Measurements from ENCODE around the gene AKT1.
A peak's percentile ranks its signal among the peaks of the same experiment; 100 is the strongest.

Gene AKT1

DNA sequence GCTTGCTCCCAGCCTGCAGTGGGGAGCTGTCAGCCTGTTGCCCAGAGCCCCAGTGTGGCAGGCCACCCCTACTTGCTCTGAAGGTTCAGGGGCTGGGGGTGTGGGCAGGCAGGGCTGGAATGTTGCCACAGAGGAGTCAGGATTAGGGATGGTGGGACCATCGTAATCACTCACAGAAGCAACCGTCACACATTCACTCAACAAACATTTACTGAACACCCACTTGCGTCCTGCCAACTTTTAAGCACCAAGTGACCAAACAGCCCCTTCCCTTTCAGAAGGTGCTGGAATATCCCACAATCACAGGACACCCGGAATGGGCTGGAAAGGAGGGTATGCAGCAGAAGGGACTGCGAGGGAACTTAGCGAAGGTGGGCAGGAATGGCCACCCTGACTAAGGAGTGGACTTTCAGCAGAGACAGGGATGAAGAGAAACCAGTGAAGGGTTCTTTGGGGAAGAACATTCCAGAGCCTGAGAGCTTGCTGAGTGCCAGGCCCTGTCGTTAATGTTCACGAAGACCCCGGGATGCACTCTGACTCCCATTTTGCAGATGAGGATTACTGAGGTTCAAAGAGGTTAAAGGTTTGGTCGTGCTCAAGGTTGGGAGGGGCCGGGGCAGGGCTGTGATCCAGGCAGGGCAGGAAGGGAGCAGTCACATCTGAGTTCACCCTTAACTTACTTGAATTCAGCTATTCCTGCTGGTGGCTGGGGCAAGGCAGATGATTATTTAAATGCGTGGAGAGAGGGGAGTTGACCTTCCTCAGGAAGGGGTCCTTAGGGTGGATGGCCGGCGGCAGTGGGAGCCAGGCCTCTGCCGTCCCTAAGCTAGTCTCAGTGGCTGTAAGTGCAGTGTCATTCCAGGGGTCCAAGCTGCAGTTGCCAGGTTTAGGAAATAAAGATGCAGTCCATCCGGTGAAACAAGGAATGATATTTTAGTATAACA, 3.0 kb upstream of the AKT1 start:
- no peak for DNase-seq

DNA sequence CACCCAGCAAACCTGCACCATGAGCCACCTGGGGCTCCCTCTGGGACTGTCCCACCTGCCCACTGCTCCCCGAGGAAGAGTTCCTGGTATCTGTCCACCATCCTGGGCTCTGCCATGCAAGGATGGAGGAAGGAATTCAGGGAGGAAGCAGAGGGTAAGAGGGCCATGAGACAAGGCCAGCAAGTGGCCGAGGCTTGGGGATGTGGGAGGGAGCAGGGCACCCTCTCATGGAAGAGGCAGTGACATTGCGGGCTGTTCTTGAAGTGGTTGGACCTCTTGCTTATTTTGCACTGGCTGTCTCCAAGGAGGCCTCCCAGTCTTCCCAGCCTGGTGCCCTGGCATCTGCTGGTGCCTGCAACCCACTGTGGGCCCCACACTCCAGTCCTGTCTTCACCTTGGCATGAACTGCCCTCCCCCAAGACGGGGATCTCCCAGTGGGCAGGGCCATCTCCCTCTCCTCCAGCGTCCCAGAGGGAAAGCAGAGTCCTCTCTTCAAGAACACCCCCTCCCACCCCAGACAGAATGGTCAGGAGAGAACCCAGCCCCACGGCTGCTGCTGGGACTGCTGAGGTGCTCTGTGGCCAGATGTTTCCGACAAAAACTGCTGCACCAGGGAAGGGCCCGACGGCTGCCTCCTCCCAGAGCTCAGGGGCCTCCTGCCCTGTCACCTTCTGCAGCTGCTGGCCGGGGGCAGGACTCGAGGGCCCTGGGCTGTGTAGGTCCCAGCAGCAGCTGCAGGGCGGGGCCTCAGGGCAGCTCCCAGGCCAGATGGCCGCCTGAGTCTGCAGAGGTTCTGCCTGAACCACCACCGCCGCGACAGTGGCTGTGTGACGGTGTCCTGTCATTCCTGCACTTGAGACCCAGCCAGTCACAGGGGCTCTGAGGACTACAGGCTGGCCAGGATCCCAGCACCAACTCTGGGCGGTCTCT, 1.8 kb upstream of the AKT1 start:
- DNase-seq: peak; percentile 83

DNA sequence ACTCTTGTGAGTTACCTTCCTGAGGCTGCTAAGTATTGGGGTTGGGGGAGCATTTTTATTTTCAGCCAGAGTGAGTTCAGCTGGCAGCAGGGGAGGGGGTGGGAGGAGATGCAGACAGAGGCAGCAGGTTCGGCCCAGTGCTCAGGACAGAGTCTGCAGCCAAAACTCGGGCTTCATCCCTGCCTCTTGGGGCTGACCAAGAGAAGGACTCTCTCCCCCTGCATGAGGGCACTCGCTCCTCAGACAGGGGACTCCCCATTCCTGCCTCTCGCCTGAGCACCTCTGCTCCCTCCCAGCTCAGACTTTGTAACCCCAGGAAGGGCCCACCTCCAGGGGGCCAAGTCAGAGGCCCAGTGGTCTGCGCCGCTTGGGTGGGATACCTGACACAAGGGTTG, 1.1 kb upstream of the AKT1 start:
- no peak for DNase-seq

DNA sequence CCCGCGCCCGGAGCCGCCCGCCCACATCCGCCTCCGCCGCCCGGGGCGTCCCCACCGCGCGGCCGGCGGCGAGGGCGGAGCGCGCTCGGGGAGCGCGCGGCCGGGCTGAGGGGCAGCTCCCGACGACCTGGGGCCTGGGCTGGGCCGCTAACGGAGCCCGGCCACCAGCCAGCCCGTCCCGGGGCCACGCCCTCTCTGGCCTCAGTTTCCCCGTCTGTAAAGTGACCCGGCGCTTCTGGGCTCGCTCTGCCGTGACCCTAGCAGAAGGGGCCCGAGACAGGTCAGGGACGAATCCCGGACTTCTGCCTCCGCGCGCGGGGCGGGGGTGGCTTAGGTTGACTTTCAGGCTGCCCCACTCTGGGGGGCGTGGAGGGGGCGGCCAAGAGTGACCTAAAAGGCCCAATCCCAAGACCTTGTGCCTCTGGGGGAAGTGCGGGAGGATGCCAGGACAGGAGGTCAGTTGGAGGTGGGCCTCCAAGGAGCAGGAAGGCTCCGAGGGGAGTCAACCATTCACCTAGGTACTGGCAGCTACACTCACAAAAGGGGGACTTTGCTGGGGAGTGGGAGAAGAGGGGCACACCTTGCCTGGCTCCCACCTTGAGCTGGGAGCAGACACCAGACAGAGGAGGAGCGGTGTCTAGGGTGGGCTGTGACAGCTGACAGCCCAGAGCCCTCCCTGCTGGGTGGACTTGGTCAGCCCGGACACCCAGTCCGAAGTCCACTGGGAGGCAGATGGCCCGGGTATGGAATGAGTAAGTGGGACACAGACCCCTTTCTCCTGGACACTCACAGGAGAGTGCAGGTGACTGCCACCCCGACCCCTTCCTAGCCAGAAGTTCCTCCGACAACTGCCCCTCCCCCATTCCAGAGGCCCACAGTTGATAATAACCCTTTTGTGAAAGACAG, 486 bp upstream of the AKT1 start:
- peak; percentile 99 for DNase-seq

DNA sequence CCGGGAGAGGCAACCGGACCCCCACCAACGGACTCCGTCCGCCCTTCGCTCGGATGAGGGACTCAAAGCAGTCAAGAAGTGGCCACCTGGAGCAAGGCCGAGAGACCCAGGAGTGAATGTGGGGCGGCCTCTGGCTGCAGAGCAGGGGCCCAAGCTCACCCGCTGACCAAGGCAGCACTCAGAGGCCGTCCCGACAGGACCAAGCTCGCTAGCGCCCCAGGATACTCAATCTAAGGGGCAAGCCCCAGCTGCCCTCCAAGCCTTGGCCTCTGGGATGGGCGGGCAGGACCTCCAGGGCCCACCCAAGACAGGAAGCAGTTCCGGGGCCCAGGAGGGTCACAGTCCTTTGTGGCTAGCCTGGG, 936 bp downstream of the AKT1 start:
- DNase-seq: peak; percentile 81

DNA sequence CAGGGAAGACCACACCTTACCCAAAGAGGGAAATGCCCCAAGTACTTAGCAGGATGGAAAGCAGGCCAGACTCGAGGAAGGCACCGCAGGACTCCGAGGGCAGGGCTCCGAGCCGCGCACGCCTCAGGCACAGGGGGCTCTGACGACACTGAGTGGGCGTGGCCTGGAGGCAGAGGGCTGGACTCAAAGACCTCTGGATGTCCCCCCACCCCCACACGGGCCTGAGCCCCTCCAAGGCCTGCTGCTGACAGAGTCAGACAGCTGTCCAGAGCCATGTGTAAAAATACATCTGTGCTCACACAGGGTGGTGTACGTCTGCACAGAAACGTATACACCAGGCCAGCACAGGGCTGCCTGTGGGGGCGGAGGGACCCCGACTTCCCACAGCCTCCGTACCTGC, 1.4 kb downstream of the AKT1 start:
- peak; percentile 93 for DNase-seq

DNA sequence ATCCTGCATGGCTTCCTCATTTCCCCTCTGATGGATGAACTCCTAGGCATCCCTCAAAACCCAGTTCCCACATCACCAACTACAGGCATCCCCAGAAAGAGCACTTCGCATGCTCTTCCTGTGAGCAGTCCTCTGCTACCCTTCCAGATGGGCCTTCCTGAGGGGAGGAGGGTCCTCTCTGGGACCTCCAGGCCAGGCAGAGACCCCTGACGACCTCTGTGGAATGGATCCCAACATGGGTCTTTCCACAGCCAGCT, 1.9 kb downstream of the AKT1 start:
- no peak for DNase-seq

DNA sequence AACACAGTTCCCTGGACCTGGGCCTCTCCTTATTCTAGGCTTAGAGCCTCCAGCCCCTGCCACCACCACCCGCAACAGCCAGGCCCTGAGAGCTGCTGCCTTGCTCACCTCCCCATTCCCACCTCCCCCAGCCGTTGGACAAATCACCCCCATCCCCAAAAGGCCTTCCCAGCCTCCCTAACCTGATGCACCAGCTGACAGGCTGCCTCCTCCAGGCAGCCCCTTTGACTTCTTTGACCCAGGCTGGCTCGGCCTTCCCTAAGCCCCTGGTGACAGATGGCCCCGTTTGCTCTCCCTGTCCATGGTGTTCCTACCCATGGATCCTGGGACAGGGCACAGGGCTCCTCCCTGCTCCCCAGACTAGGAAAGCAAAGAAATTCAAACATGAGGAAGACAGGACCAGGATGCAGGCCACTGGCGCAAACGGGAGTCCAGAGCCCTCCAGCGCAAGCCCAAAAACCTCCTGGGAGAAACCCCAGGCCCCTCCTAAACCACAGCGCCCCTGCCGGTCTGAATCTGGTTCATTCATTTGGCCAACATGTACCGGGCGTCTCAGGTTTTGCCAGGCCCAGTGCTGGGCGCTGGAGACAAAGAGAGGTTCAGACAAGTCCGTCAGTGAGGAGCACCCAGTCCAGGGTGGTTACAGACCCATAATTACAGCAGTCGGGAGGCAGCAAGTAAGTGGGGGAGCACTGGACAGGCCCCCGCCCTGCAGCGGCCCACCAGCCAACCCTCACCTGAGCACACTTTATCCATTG, 2.4 kb downstream of the AKT1 start:
- peak; percentile 89 for DNase-seq

DNA sequence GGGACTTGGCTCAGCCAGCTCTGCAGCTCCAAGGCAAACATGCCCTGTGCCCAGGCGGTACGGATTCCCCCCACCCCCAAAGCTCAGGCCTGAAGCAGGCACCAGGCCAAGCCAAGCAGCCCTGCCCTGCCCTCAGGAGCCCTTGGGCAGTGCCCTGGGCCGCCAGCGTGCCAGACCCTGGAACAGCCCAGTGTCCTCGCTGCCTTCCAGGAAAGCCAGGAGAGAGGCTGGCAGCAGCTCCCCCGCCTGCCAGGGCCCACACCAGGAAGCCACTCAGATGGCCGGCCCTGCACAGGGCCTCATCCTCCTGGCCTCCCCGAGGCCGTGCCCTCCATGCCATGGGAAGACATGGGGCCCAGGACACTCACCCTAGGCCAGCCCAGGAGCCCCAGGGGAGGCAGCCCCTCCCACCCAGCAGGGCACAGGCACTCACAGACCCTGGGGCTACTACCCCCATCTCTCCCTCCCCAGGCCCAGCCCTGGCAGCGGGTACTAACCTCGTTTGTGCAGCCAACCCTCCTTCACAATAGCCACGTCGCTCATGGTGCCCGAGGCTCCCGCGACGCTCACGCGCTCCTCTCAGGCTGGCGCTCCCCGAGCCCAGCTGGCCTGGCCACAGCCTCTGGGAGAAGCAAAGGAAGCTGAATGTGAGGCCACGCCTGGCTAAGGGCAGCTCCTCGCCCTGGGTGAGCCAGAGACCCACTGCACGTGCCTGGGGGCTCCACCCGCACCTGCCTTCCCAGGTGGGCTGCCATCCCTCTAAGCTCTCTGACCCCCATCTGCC, 3.3 kb downstream of the AKT1 start:
- no peak for DNase-seq

DNA sequence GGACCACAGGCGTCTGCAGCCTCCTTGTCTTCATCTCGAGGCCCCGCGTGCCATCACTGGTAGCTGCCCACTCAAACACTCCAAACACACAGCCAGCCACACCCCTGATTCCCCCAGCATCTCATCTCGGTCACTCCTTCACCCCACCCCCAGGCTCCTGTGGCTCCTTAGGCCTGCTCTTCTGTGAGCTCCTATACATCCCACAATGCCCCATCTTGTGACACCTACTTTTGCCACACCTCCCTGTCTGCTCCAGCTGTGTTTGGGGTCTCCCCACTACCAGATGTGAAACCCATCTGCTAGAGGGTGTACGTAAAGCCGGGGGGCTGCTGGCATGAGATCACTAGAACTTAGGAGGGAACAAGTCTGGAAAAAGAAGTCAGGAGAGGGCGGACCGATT, 4.1 kb downstream of the AKT1 start:
- no peak for DNase-seq

DNA sequence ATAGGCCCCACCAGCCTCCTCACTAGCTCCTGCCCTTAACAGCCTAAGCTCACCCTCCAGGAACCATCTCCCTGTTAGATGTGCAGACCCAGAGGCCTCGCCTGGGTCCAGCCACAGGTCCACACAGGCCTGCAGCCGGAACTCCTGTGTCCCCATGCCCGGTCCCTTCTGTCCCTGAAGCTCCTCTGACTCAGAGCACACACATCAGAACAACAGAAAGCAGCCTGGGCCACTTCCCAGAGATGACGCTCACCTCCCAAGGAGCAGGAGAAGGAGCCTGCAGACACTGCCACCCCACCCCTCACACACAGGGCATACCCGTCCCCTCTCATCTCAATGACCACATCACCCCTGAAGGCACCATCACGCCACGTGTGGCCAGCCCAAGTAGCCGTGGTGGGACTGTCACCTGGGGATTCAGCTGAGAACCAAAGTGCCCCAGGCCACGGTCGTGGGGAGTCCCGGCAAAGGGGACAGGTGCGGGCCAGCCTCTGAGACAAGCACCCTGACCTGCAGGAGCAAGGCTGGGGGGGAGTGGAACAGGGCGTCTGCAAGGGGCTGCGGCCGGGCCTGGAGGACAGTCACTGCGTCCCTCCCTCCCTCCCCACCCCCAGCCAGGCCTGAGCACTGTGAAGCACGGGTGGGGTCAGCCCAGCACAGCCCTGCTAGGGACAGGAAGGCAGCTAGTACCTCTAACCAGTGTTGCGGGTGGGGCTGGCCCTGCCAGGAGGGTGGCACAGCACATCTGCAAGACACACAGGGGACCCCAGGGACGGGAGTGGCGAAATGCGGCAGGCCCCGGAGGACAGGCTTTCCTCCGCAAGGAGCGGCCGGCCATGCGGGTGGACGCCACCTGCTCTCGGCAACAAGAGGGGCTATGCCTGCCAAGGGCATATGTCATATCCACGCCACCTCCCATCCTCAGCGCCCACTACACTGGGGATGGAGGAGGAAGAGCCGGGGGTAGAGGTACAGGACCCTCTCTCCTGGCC, 5.5 kb downstream of the AKT1 start:
- DNase-seq: no peak

DNA sequence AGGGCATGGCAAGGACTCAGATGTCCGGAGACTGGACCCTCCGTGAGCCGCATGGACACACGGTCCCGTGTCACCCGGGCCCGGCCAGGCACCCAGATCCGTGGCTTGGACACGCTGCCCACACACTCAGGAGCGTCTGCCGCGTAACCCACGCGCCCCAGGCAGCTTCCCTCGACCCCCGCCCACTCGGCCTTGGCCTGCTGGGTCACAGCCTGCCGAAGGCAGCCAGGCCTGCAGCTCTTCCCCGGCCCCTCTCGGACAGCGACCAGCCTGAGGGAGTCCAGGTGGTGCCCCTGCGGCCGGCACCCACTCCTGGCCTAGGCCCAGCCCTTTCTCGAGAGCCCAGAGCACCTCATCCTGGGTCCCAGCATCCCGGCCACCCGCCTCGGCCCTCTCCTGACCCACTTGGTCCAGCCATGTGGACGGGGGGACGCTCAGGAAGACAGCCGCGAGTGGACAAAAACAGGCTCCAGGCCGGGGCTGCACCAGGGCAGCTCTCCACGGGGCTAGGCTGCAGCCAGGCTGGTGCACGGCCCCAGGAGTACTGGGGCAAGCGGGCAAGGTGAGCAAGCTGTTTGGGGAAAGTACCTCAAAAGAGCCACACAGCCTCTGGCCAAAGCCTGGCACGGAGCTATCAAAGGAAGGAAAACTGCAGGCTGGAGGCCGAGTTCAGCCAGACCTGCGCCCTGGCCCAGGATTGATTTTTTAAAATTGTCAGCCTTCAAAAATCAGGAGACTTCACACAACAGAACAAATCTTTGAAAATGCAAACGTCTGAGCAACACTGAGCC, 6.5 kb downstream of the AKT1 start:
- DNase-seq: no peak

DNA sequence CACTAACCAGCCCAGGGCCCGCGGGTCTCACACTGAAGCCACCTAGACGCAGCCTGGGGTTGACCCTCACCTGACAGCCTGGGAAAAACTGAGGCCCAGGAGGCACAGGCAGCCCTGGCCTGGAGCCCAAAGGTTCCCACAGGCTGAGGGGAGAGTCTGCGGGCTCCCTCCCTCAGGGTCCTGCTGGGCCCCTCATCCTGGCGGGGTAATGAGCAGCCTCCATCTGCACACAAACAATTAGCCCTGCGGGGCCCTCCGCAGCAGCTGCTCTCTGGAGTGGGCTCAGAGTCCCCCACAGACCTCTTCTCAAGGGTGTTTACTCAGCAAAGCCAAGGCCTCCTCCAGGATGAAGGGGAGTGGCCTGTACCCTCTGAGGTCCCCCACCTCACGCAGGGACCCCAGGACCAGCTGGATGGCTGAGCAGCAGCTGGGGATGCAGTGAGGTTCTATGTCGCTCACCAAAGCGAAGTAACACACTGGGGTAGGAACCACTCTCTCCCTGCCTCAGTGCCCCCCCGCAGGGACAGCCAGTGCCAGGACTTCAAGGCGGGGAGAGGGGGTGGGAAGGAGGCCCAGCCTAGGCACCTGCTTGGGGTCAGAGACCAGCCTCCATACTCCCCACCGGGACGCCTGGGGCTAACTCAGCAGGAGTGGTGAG, 7.3 kb downstream of the AKT1 start:
- no peak for DNase-seq

DNA sequence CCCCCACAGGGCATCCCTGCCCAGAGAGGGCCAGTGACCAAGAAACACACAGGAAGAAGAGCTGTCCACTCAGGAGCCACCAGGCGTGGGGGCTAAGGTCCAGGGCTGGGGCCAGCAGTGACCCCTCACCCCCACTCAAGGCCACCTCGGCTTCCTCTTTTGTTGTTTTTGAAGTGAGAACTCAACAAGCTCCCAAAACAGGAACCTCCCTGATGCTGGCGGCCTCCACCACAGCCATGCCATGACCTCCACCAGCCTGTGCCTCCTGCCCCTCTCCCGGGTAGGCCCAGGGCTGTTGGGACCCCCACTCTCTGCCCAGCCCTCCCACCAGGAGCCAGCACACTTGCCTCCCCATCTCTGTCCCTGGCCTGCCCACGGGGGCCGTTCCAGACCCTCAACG, 7.8 kb downstream of the AKT1 start:
- no peak for DNase-seq

DNA sequence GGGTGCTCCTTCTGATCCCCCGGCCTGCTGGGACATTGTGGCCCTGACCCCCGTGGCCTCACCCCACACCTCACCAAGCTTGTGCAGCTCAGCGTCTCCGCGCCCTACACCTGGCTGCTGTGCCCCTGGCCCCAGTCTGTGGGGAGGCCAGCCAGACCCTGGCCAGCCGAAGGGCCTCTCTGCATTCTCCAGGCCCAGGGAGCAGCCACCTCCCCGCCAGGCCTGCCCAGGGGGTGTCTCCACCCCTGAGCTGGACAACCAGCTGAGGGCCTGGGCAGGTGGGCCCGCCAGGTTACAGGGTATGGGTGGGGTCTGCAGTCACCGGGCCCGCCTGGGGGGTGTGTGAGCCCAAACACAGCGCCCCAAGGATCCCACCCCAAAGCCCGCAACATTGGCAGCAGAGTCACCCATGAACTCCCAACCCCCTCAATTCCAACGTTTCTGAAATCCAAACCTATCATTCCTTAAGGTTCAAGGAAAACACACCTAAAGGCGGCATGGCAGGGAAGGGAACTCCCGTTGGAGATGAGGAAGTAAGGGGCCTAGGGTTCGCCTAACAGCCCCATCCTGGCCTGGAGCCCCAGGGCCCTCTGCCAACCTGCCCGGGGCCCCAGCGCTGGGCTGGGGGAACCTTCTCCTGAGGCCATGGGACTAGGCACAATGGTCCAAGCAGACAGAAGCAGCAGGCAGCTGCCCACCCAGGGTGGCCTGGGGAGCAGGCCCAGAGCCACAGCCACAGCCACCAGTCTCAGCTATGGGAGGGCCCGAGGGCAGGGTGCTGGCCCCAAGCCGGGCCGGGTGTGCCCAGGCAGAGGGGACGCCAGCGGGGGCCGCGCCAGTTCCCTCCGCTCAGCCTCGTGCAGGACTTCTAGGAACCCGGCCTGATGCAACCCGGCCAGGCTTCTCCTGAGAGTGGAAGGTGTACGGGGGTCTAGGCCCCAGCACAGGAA, 8.5 kb downstream of the AKT1 start:
- DNase-seq: no peak

DNA sequence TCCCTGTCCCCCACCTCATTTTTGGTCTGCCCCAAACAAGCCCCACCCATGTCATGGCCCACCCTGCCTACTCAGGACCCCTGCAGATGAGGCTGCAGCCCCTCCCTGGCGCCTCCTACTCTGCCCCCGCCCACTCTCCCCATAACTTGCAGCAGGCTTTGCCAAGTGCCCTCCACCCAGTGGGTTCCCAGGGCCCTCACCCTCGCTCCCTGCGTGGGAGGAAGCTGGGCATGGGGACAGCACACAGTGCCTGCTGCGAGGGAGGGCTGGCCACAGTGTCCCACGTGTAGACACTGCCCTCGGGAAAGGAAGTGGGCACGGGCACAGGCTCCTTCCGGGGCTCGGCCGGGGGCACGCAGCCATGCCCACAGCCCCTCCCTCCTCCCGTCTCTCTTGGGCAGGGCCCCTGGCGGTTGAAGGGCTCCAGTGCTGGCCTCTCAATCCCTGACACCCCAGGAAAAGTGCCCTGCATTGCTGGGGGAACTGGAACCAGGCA, 9.4 kb downstream of the AKT1 start:
- no peak for DNase-seq

DNA sequence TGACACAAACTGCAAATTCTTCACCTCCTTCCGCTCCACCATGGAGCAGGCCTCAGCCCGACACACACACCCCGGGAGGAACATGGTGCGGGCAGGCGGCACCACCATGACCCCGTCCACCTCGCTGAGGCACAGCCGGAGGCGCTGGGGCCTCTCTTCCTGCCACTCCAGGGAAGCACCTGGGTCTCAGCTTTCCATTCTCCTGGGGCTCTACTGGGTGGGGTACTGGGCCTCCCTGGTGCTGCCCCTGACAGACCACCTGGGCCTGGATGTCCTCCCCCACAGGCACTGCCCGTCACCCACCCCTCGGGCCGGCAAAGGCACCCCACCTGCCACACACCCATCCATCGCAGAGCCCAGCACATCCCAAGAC, 9.9 kb downstream of the AKT1 start:
- no peak for DNase-seq
